ENCODE results near the gene EZH1. TPM values are rescaled to one million over a fixed set of nuclear protein-coding genes. Genes with fewer than 3 reads are reported as not detected.
A peak's percentile ranks its signal among the peaks of the same experiment; 100 is the strongest.

EZH1 gene
- total RNA-seq, 5 donors from 2014 or later (not counting 1 experiment from before 2014, with no cell fraction given): 87.1 to 161 (median 146) TPM

GRCh38 chr17:42708588-42708987, 36.3 kb downstream of the EZH1 start:
- H3K4me1 Mint-ChIP-seq: peaks cover 29 to 45% (median 39%) of the 10 kb centered on the region in 3 donors
- Histone ChIP-seq H3K4me1 (ENCODE audit: control insufficient read depth in 1 of 2, extremely low read depth in 1 of 2, insufficient read depth in 2 of 2, low read length in 2 of 2) (peaks cover 0 to 44% of the 10 kb centered on the region in 2 experiments), H3K4me3 (ENCODE audit: control insufficient read depth in 1 of 2, extremely low read depth in 1 of 2, low read length in 1 of 2) (no peak overlapping the region), H3K27me3 (replicated peaks in 1 of 2; ENCODE audit: control insufficient read depth in 2 of 2, extremely low read depth in 1 of 2, insufficient read depth in 2 of 2, low read length in 1 of 2) (no peaks in the 10 kb centered on the region), H3K9me3 (no peaks in the 10 kb centered on the region), H3K27ac (ENCODE audit: low read length) (no peak overlapping the region), H3K36me3 (ENCODE audit: control insufficient read depth in 2 of 2, extremely low read depth in 1 of 2, insufficient read depth in 1 of 2, low read length in 1 of 2) (peaks cover 17 to 88% of the 10 kb centered on the region in 2 donors)
- no peak overlapping the region for H3K27ac Mint-ChIP-seq
- ATAC-seq (replicated peaks in 1 of 4) (peak in 2 of 4 experiments; percentile 14 to 25), DNase-seq (no peak)
- no peaks in the 10 kb centered on the region for H3K27me3 Mint-ChIP-seq
- CTCF ChIA-PET: interaction anchor here in 1 of 2 donors (0.6 kb wide), 1 partner anchor 59 kb away, joined by 3 read pairs; no protein-coding TSS in a partner anchor
- no peaks in the 10 kb centered on the region for H3K9me3 Mint-ChIP-seq
- peaks cover 73% of the 10 kb centered on the region for H3K36me3 Mint-ChIP-seq
- no peak overlapping the region for H3K4me3 Mint-ChIP-seq
- WGBS (ENCODE audit: insufficient coverage): 100% methylated on average over 1 of the region's 3 CpGs
- POLR2A ChIA-PET: interaction anchor here in 1 of 2 donors (0.5 kb wide), 1 partner anchor 233 kb away, joined by 4 read pairs; no protein-coding TSS in a partner anchor

GRCh38 chr17:42706732-42707131, 38.1 kb downstream of the EZH1 start:
- H3K36me3 ChIP-seq (ENCODE audit: control insufficient read depth in 2 of 2, extremely low read depth in 1 of 2, insufficient read depth in 1 of 2, low read length in 1 of 2): peaks cover 14 to 91% of the 10 kb centered on the region in 2 donors
- peak overlapping the region; percentile 49 to 66 for H3K27ac Mint-ChIP-seq
- ATAC-seq (replicated peaks in 1 of 4) (peak; percentile 86 to 99 (median 95)), DNase-seq (peak in 32 of 35 experiments; percentile 20 to 71 (median 46))
- no peak overlapping the region for H3K4me3 ChIP-seq (ENCODE audit: control insufficient read depth in 1 of 2, extremely low read depth in 1 of 2, low read length in 1 of 2)
- H3K4me1 ChIP-seq (ENCODE audit: control insufficient read depth in 1 of 2, extremely low read depth in 1 of 2, insufficient read depth in 2 of 2, low read length in 2 of 2): peaks cover 0 to 44% of the 10 kb centered on the region in 2 experiments
- CTCF ChIA-PET: interaction anchor here in 1 of 2 donors (0.6 kb wide), 1 partner anchor 60 kb away, joined by 9 read pairs; no protein-coding TSS in a partner anchor
- H3K27me3 Mint-ChIP-seq: no peaks in the 10 kb centered on the region
- H3K27me3 ChIP-seq (replicated peaks in 1 of 2; ENCODE audit: control insufficient read depth in 2 of 2, extremely low read depth in 1 of 2, insufficient read depth in 2 of 2, low read length in 1 of 2): no peaks in the 10 kb centered on the region
- peaks cover 76% of the 10 kb centered on the region for H3K36me3 Mint-ChIP-seq
- H3K9me3 ChIP-seq: no peaks in the 10 kb centered on the region
- peak overlapping the region in 2 of 3 donors; percentile 49 to 56 for H3K4me3 Mint-ChIP-seq
- no CpG with 5 or more reads among the region's 5 CpGs for WGBS (ENCODE audit: insufficient coverage)
- H3K9me3 Mint-ChIP-seq: no peaks in the 10 kb centered on the region
- POLR2A ChIA-PET: interaction anchor here (0.7 kb wide), 3 partner anchors 30 to 644 kb away, joined by 3 to 9 read pairs (median 3); partner anchors contain the start of gene PLEKHH3 (in 1 of the 2)
- no peak overlapping the region for H3K27ac ChIP-seq (ENCODE audit: low read length)
- peaks cover 29 to 45% (median 39%) of the 10 kb centered on the region in 3 donors for H3K4me1 Mint-ChIP-seq

GRCh38 chr17:42704837-42705494, 39.9 kb downstream of the EZH1 start:
- H3K27me3 Mint-ChIP-seq: no peaks in the 10 kb centered on the region
- ChIA-PET CTCF (interaction anchor here in 1 of 2 donors (0.7 kb wide), 2 partner anchors 272 to 689 kb away, joined by 3 to 4 read pairs; no protein-coding TSS in a partner anchor), POLR2A (no interaction called here)
- Histone ChIP-seq H3K27ac (ENCODE audit: low read length) (no peak overlapping the region), H3K4me1 (ENCODE audit: control insufficient read depth in 1 of 2, extremely low read depth in 1 of 2, insufficient read depth in 2 of 2, low read length in 2 of 2) (peaks cover 0 to 43% of the 10 kb centered on the region in 2 experiments), H3K9me3 (no peaks in the 10 kb centered on the region), H3K36me3 (ENCODE audit: control insufficient read depth in 2 of 2, extremely low read depth in 1 of 2, insufficient read depth in 1 of 2, low read length in 1 of 2) (peaks cover 19 to 91% of the 10 kb centered on the region in 2 donors), H3K4me3 (ENCODE audit: control insufficient read depth in 1 of 2, extremely low read depth in 1 of 2, low read length in 1 of 2) (no peak overlapping the region), H3K27me3 (replicated peaks in 1 of 2; ENCODE audit: control insufficient read depth in 2 of 2, extremely low read depth in 1 of 2, insufficient read depth in 2 of 2, low read length in 1 of 2) (no peaks in the 10 kb centered on the region)
- peaks cover 29 to 45% (median 39%) of the 10 kb centered on the region in 3 donors for H3K4me1 Mint-ChIP-seq
- H3K9me3 Mint-ChIP-seq: no peaks in the 10 kb centered on the region
- no peak for DNase-seq
- WGBS (ENCODE audit: insufficient coverage): 100% methylated on average over 1 of the region's 8 CpGs
- H3K4me3 Mint-ChIP-seq: no peak overlapping the region
- no peak for ATAC-seq (replicated peaks in 1 of 4)
- no peak overlapping the region for H3K27ac Mint-ChIP-seq
- H3K36me3 Mint-ChIP-seq: peaks cover 74% of the 10 kb centered on the region

GRCh38 chr17:42704490-42704836, 40.4 kb downstream of the EZH1 start:
- peaks cover 0 to 38% of the 10 kb centered on the region in 2 experiments for H3K4me1 ChIP-seq (ENCODE audit: control insufficient read depth in 1 of 2, extremely low read depth in 1 of 2, insufficient read depth in 2 of 2, low read length in 2 of 2)
- DNase-seq: no peak
- ChIA-PET CTCF (interaction anchor here in 1 of 2 donors (0.7 kb wide), 2 partner anchors 272 to 689 kb away, joined by 3 to 4 read pairs; no protein-coding TSS in a partner anchor), POLR2A (no interaction called here)
- no peaks in the 10 kb centered on the region for H3K9me3 Mint-ChIP-seq
- no peak for ATAC-seq (replicated peaks in 1 of 4)
- no peaks in the 10 kb centered on the region for H3K27me3 ChIP-seq (replicated peaks in 1 of 2; ENCODE audit: control insufficient read depth in 2 of 2, extremely low read depth in 1 of 2, insufficient read depth in 2 of 2, low read length in 1 of 2)
- peaks cover 29 to 45% (median 37%) of the 10 kb centered on the region in 3 donors for H3K4me1 Mint-ChIP-seq
- no peaks in the 10 kb centered on the region for H3K27me3 Mint-ChIP-seq
- 75% methylated on average over 3 of the region's 5 CpGs for WGBS (ENCODE audit: insufficient coverage)
- peaks cover 21 to 85% of the 10 kb centered on the region in 2 donors for H3K36me3 ChIP-seq (ENCODE audit: control insufficient read depth in 2 of 2, extremely low read depth in 1 of 2, insufficient read depth in 1 of 2, low read length in 1 of 2)
- H3K4me3 Mint-ChIP-seq: no peak overlapping the region
- no peaks in the 10 kb centered on the region for H3K9me3 ChIP-seq
- no peak overlapping the region for H3K27ac ChIP-seq (ENCODE audit: low read length)
- H3K36me3 Mint-ChIP-seq: peaks cover 70% of the 10 kb centered on the region
- H3K4me3 ChIP-seq (ENCODE audit: control insufficient read depth in 1 of 2, extremely low read depth in 1 of 2, low read length in 1 of 2): no peak overlapping the region
- H3K27ac Mint-ChIP-seq: no peak overlapping the region

- H3K27ac Mint-ChIP-seq: no peak overlapping the region
- H3K27ac ChIP-seq (ENCODE audit: low read length): no peak overlapping the region
Measured at GRCh38 chr17:42702446-42702845, 42.4 kb downstream of the EZH1 start.

GRCh38 chr17:42700586-42701289, 44.1 kb downstream of the EZH1 start:
- POLR2A ChIA-PET: no interaction called here
- Mint-ChIP-seq H3K9me3 (no peaks in the 10 kb centered on the region), H3K36me3 (peaks cover 53% of the 10 kb centered on the region), H3K4me1 (peaks cover 6 to 11% (median 7%) of the 10 kb centered on the region in 3 donors), H3K27me3 (no peaks in the 10 kb centered on the region), H3K4me3 (no peak overlapping the region), H3K27ac (no peak overlapping the region)
- DNase-seq (no peak), ATAC-seq (replicated peaks in 1 of 4) (no peak)
- Histone ChIP-seq H3K27ac (ENCODE audit: low read length) (no peak overlapping the region), H3K27me3 (replicated peaks in 1 of 2; ENCODE audit: control insufficient read depth in 2 of 2, extremely low read depth in 1 of 2, insufficient read depth in 2 of 2, low read length in 1 of 2) (no peaks in the 10 kb centered on the region), H3K4me3 (ENCODE audit: control insufficient read depth in 1 of 2, extremely low read depth in 1 of 2, low read length in 1 of 2) (no peak overlapping the region), H3K9me3 (no peaks in the 10 kb centered on the region), H3K36me3 (ENCODE audit: control insufficient read depth in 2 of 2, extremely low read depth in 1 of 2, insufficient read depth in 1 of 2, low read length in 1 of 2) (peaks cover 17 to 56% of the 10 kb centered on the region in 2 donors), H3K4me1 (ENCODE audit: control insufficient read depth in 1 of 2, extremely low read depth in 1 of 2, insufficient read depth in 2 of 2, low read length in 2 of 2) (peaks cover 0 to 13% of the 10 kb centered on the region in 2 experiments)
- CTCF ChIA-PET: no interaction called here
- 93% methylated on average over 3 of the region's 10 CpGs for WGBS (ENCODE audit: insufficient coverage)

More at GRCh38 chr17:42702446-42702845, 42.4 kb downstream of the EZH1 start:
- H3K36me3 Mint-ChIP-seq: peaks cover 60% of the 10 kb centered on the region
- H3K4me3 Mint-ChIP-seq: no peak overlapping the region
- DNase-seq (no peak), ATAC-seq (replicated peaks in 1 of 4) (no peak)
- POLR2A ChIA-PET: no interaction called here
- H3K27me3 Mint-ChIP-seq: no peaks in the 10 kb centered on the region
- H3K36me3 ChIP-seq (ENCODE audit: control insufficient read depth in 2 of 2, extremely low read depth in 1 of 2, insufficient read depth in 1 of 2, low read length in 1 of 2): peaks cover 17 to 67% of the 10 kb centered on the region in 2 donors
- no peaks in the 10 kb centered on the region for H3K27me3 ChIP-seq (replicated peaks in 1 of 2; ENCODE audit: control insufficient read depth in 2 of 2, extremely low read depth in 1 of 2, insufficient read depth in 2 of 2, low read length in 1 of 2)
- H3K4me1 Mint-ChIP-seq: peaks cover 22 to 27% (median 22%) of the 10 kb centered on the region in 3 donors
- CTCF ChIA-PET: no interaction called here
- peaks cover 0 to 30% of the 10 kb centered on the region in 2 experiments for H3K4me1 ChIP-seq (ENCODE audit: control insufficient read depth in 1 of 2, extremely low read depth in 1 of 2, insufficient read depth in 2 of 2, low read length in 2 of 2)
- H3K4me3 ChIP-seq (ENCODE audit: control insufficient read depth in 1 of 2, extremely low read depth in 1 of 2, low read length in 1 of 2): no peak overlapping the region
- WGBS (ENCODE audit: insufficient coverage): 100% methylated on average over 11 of the region's 11 CpGs
- H3K9me3 ChIP-seq: no peaks in the 10 kb centered on the region
- H3K9me3 Mint-ChIP-seq: no peaks in the 10 kb centered on the region
